ENCODE measurements around the gene KCTD10.

KCTD10 gene

DNA sequence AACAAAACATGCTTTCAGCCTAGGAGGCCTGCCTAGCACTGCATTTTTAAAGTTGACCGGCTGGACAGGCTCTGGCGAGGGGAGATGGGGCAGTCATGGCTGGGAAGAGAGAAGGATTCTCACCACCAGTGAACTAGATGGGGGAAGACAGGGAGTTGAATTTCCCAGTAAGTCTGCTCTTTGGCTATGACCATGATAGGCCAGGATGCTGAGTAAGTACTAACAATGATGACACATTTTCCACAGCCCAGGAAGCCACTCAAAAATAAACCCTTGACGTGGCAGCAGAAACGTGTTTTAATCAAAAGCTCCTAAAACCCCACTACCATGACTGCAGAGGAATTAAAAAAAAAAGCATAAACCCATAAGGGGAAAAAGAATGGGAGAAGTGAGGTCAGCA lies 19.0 kb downstream of the KCTD10 start:
- DNase-seq (ENCODE audit: low read depth in 1 of 2, low spot score in 1 of 2), result no peak
- TF ChIP-seq POLR2AphosphoS5 (IDR thresholded peaks at IDR 0.05; ENCODE audit: low read depth), result no peak
- TF ChIP-seq, protein P1, sequence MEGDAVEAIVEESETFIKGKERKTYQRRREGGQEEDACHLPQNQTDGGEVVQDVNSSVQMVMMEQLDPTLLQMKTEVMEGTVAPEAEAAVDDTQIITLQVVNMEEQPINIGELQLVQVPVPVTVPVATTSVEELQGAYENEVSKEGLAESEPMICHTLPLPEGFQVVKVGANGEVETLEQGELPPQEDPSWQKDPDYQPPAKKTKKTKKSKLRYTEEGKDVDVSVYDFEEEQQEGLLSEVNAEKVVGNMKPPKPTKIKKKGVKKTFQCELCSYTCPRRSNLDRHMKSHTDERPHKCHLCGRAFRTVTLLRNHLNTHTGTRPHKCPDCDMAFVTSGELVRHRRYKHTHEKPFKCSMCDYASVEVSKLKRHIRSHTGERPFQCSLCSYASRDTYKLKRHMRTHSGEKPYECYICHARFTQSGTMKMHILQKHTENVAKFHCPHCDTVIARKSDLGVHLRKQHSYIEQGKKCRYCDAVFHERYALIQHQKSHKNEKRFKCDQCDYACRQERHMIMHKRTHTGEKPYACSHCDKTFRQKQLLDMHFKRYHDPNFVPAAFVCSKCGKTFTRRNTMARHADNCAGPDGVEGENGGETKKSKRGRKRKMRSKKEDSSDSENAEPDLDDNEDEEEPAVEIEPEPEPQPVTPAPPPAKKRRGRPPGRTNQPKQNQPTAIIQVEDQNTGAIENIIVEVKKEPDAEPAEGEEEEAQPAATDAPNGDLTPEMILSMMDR (IDR thresholded peaks at IDR 0.05; ENCODE audit: insufficient read depth, low read length), result no peak
- TF ChIP-seq, protein P2, sequence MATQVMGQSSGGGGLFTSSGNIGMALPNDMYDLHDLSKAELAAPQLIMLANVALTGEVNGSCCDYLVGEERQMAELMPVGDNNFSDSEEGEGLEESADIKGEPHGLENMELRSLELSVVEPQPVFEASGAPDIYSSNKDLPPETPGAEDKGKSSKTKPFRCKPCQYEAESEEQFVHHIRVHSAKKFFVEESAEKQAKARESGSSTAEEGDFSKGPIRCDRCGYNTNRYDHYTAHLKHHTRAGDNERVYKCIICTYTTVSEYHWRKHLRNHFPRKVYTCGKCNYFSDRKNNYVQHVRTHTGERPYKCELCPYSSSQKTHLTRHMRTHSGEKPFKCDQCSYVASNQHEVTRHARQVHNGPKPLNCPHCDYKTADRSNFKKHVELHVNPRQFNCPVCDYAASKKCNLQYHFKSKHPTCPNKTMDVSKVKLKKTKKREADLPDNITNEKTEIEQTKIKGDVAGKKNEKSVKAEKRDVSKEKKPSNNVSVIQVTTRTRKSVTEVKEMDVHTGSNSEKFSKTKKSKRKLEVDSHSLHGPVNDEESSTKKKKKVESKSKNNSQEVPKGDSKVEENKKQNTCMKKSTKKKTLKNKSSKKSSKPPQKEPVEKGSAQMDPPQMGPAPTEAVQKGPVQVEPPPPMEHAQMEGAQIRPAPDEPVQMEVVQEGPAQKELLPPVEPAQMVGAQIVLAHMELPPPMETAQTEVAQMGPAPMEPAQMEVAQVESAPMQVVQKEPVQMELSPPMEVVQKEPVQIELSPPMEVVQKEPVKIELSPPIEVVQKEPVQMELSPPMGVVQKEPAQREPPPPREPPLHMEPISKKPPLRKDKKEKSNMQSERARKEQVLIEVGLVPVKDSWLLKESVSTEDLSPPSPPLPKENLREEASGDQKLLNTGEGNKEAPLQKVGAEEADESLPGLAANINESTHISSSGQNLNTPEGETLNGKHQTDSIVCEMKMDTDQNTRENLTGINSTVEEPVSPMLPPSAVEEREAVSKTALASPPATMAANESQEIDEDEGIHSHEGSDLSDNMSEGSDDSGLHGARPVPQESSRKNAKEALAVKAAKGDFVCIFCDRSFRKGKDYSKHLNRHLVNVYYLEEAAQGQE (IDR thresholded peaks at IDR 0.05; ENCODE audit: insufficient replicate concordance, low read depth), result no peak
- TF ChIP-seq SPI1 (IDR thresholded peaks at IDR 0.05; ENCODE audit: borderline replicate concordance, low read depth), result no peak
- no peak for TF ChIP-seq GABPA (IDR thresholded peaks at IDR 0.05; ENCODE audit: low read depth)
- Histone ChIP-seq H3K27ac (replicated peaks) (no peak overlapping the region), H3K27me3 (ENCODE audit: insufficient read depth, poor library complexity, severe bottlenecking) (no peaks in the 10 kb centered on the region), H3K4me3 (replicated peaks; ENCODE audit: insufficient read depth, low read length) (no peak overlapping the region)

DNA sequence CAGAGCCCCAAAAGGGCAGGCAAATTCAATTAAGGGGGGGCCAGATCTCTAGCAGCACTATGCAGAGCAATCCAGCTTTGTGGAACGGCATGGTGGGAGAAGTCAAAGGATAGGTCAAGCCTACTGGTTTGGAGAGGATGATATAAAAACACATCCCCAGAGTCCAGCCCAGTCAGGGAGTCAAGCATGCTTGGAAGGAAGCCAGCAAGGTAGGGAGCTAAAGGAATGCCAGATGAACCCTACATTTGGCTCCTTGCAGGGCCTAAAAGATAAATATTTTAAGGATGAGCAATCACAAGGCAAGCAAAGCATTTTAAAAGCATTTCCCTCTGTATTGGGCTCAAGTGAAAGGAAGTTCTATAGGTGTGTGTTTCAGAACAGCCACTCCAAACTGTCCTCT lies 21.4 kb downstream of the KCTD10 start:
- Histone ChIP-seq H3K27me3 (ENCODE audit: insufficient read depth, poor library complexity, severe bottlenecking) (no peaks in the 10 kb centered on the region), H3K4me3 (replicated peaks; ENCODE audit: insufficient read depth, low read length) (no peak overlapping the region), H3K27ac (replicated peaks) (no peak overlapping the region)
- TF ChIP-seq, protein P2 (IDR thresholded peaks at IDR 0.05; ENCODE audit: insufficient replicate concordance, low read depth), result no peak
- TF ChIP-seq, protein P1 (IDR thresholded peaks at IDR 0.05; ENCODE audit: insufficient read depth, low read length), result no peak
- TF ChIP-seq SPI1 (IDR thresholded peaks at IDR 0.05; ENCODE audit: borderline replicate concordance, low read depth) (no peak), POLR2AphosphoS5 (IDR thresholded peaks at IDR 0.05; ENCODE audit: low read depth) (no peak), GABPA (IDR thresholded peaks at IDR 0.05; ENCODE audit: low read depth) (no peak)
- no peak for DNase-seq (ENCODE audit: low read depth in 1 of 2, low spot score in 1 of 2)

DNA sequence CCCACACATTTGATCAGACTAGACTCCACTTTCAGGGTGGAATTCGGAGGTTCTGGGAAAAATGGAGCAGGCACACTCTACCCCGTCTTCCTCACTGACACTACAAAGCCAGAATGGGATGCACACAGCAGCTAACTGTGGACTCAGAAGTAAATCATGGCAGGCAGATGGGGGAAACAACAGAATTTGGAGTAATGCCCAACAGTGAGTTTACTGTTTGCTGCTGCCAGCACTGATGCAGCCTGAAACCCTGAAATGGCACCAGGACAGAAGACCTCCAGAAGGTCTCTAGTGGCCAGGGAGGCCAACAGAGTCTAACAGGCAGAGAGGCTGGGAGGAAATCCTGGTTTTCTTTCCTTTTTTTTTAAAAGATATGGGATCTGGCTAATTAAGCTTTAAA lies 24.6 kb downstream of the KCTD10 start:
- Histone ChIP-seq H3K4me3 (replicated peaks; ENCODE audit: insufficient read depth, low read length) (no peak overlapping the region), H3K27me3 (ENCODE audit: insufficient read depth, poor library complexity, severe bottlenecking) (no peaks in the 10 kb centered on the region), H3K27ac (replicated peaks) (no peak overlapping the region)
- no peak for DNase-seq (ENCODE audit: low read depth in 1 of 2, low spot score in 1 of 2)
- TF ChIP-seq, protein P2 (IDR thresholded peaks at IDR 0.05; ENCODE audit: insufficient replicate concordance, low read depth), result no peak
- TF ChIP-seq SPI1 (IDR thresholded peaks at IDR 0.05; ENCODE audit: borderline replicate concordance, low read depth), result no peak
- TF ChIP-seq POLR2AphosphoS5 (IDR thresholded peaks at IDR 0.05; ENCODE audit: low read depth), result no peak
- TF ChIP-seq GABPA (IDR thresholded peaks at IDR 0.05; ENCODE audit: low read depth), result no peak
- TF ChIP-seq, protein P1 (IDR thresholded peaks at IDR 0.05; ENCODE audit: insufficient read depth, low read length), result no peak

Data from HL-60 (cell line).